8988T (cell line): ENCODE results near the gene RAC3.
"Not testable (repeated sequence)": the region's sequence is repeated elsewhere in the genome, so short reads cannot be mapped to it uniquely, and the experiment has no call there.

Experiments
- DNase-seq: peaks from one replicate; pipeline ENCODE4 v3.0.0; 2011

RAC3 gene

DNA sequence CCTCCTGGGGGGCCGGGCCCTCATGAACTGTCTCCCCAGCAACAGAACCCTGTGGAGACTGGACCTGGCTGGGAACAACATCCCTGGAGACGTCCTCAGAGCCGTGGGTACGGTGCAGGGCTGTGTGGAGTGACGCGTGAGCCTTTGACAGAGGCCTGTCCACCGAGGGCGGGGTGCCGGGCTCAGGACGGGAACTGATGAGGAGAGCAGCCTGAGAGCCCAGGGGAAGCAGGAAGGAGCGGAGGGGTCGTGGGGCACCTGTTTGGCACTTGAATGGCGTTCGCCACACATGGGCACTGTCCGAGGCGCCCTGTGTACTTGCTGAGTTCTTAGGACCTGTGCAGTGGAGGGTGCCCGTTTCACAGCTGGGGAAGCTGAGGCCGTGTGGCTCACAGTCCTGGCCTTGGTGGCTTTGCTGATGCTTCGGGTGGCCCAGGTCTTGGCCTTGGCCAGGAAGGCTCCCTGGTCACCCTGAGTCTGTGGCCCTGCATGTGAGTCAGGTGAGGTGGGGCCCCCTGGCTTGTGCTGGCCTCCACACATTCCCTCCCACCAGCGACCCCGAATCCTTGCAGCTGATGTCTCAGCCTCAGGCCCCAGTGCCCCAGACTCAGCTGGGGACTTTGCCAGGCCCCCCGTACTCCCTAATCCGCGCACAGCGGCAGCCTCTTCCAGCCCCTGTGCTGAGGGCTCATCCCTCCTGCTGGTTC, 5.9 kb upstream of the RAC3 start:
- DNase-seq, result no peak

DNA sequence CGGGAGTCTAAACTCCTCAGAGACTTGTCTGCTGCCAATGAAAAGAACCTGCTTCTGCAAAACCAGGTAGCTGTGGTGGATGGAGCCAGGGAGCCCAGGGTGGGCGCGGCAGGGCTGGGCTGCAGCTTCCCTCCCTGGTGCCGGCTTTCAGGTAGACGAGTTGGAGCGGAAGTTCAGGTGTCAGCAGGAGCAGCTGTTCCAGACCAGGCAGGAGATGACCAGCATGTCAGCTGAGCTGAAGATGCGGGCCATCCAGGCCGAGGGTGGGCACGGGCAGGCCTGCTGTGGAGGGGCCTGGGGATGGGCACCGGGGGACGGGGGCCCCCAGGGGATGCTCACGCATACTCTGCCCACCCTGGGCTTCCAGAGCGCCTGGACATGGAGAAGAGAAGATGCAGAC, 3.2 kb upstream of the RAC3 start:
- DNase-seq, result no peak

DNA sequence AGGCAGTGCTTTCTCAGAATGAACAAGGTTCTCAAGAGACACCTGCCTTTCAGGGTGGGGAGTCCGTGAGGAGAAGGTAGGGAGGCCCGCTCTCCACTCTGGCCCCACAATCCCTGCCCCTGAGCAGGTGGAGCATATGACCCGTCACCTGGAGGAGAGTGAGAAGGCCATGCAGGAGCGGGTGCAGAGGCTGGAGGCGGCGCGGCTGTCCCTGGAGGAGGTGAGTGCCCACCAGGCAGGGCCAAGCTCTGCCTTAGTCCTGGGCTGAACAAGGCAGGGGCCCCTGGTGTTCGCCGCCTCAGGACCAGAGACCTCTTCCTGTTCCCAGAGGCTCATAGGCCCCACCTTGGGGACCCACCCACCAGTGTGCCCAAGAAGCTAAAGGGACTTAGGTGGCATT, 2.5 kb upstream of the RAC3 start:
- no peak for DNase-seq

DNA sequence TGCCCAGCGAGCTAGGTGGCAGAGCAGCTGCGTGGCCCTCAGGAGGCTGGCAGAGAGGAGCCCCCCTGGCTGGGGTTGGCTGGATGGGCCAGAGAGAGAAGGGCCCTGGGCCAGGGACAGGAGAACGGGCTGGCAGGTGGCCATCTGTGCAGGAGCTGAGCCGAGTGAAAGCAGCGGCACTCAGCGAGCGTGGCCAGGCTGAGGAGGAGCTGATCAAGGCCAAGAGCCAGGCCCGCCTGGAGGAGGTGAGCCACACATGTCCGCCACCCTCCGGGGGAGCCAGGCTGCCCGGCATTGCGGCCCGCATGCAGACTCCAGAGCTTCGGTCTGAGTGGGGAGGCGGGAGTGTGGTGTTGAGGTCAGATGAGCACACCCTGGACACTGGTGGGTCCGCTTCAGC, 2.1 kb upstream of the RAC3 start:
- DNase-seq, result no peak

DNA sequence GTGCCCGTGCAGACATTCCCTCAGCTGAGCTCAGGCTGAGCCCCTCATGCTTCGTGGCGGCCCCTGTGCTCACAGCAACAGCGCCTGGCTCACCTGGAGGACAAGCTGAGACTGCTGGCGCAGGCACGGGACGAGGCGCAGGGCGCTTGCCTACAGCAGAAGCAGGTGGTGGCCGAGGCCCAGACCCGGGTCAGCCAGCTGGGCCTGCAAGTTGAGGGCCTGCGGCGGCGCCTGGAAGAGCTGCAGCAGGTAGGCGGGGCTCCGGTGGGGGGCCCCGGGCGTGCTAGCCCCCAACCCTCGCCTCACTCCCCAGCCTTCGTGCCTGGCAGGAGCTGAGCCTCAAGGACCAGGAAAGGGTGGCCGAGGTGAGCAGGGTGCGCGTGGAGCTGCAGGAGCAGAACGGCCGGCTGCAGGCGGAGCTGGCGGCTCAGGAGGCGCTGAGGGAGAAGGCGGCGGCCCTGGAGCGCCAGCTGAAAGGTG, 1.4 kb upstream of the RAC3 start:
- no peak for DNase-seq

DNA sequence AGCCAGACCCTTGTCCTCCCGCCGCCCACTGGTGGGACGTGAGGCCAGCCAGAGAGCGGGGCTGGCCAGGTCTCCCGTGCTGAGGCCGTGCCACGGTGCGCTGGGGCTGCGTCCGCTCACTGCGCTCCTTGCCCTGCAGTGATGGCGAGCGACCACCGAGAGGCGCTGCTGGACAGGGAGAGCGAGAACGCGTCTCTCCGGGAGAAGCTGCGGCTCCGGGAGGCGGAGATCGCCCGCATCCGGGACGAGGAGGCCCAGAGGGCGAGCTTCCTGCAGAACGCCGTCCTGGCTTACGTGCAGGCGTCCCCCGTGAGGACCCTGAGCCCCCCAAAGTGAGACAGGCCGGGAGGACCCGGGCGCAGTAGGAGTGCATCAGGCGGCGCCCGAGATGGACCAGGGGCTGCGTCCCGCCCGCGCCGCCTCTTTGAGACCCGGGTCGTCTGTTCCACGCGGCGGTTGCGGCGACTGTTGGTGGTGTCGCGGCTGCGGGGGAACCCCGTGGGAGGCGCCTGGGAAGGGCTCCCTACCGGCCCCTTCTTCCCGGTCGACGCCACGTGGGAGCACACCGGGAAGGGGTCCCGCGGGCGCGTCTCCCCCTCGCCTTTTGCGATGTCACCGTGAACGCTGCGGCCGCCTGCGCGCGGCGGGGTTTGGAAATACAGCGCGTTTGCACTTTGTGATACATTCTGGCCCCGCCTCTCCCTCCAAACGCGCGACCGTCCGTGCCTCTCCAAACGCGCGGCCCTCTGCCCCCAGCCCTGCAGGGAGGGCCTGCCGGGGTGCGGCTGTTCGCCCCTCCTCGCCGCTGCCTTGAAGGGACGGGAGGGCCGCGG, 792 bp upstream of the RAC3 start:
- peak; percentile 86 for DNase-seq

DNA sequence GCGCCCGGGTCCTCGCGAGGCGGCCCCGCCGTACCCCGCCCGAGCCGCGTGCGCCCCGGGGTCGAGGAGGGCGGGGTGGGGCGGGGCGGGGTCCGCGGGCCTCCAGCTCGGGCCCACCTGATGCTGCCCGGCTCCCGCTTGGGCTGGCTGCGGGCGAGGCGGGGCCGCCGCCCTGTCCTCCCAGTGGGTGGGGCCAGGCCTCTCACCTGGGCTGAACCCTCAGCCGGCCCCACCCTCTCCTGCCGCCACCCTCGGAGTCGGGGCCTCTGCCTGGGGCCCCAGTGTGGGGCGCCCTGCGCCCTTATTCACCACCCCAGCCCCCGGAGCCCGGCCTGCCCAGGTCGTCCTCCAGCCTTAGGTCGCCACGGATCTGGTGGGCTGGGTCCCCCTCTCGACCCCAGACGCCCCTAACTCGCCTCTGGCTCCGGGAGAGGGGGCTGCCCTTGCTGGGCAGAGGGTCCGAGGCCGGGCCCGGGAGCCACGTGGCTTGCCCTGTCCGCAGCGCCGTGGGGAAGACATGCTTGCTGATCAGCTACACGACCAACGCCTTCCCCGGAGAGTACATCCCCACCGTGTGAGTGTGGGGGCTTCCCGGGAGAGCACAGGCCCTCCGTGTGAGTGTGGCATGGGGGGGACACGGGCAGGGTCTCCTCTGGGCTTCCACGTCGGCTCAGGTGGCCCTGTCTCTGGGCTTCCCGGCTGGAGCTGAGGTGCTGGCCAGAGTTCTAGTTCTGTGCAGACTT, 578 bp downstream of the RAC3 start:
- no peak for DNase-seq

DNA sequence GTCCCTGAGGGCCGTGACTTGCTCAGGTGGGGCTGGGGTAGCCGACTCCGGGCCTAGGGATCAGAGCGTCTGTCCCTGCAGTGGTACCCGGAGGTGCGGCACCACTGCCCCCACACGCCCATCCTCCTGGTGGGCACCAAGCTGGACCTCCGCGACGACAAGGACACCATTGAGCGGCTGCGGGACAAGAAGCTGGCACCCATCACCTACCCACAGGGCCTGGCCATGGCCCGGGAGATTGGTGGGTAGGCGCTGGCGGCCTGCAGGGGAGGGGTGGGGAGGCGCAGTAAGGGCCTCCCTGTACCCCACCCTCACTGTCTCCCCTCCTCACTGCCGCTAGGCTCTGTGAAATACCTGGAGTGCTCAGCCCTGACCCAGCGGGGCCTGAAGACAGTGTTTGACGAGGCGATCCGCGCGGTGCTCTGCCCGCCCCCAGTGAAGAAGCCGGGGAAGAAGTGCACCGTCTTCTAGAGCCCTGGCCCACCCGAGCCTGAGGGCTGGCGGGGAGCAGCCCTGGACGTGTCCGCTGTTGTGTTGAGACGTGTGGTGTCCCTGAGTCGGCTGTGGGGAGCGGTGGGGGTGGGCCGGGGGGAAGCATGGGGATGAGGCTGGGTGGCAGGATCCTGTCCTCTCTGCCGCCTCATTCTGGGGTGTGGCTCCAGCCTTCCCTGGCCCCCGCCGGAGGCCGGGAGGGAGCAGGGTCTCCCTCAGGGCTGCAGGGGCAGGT, 2.0 kb downstream of the RAC3 start:
- DNase-seq, result no peak

DNA sequence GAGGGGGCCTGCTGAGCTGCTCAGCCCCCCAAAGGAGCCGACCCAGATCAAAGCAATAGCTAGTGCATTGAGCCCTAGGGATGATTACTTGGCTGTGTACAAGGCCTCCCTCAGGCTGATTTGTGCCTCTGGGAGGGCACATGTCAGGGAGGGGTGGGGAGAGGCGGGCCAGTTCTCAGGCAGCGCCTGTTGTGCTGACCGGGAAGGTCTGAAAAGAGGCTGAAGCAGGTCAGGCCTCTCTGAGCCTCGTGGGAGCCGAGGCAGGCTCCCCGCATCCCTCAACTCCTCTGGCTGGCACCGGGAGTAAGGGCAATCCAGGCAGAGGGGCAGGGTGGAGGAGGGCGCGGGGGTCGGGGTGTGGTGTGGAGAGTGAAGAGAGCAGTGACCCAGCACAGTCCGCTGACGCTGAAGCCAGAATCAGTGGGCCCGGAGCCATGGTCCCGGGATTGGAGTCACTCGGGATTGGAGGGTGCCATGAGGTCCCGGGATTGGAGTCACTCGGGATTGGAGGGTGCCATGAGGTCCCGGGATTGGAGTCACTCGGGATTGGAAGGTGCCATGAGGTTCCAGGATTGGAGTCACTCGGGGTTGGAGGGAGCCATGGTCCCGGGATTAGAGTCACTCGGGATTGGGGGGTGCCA, 3.0 kb downstream of the RAC3 start:
- no peak for DNase-seq

DNA sequence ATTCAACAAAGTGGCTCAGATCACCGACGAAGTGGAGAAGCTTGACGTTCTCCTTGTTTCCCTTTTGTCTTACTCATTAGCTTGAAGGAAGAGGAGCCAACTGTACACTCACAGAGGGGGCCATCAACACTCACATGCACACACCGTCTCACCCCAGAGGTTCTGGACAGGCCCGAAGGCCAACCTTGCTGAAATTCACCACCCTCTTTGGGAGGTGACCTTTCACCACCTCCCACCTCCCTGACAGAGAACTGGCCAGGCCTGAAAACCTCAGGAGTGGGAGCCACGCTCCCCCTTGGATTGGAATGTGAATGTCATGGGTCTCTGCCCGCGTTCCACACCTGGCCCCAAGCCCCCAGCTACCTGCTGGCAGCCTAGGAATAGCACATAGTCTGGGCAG, 4.0 kb downstream of the RAC3 start:
- DNase-seq, result no peak

DNA sequence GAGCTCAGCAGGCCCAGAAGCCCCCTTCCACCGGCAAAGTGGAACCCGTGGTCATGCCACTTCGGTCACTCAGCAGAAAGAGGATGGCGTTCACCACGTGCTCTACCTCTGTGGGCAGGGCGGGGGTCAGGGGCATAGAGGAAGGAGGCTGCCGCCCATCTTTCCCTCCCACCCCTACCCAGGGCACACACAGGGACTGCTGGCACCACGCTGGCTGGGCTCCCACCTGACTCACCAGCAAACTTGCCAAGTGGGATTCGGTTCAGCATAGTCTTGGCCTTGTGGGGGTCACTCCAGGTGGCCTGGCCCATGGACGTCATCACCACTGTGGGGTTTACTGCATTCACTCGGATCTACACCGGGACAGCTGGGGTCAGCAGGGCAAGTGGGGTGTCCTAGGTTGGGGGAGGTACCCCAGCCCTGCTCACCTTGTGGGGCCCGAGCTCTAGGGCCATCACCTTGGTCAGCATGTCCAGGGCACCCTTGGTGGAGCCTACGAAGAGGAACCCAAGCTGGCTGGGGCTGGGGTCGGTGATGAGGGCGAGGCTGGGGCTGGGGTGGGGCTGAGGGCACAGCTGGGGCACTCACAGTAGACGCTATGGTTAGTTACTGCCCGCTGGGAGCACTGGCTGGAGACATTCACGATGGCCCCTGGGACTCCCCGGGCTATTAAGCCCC, 4.6 kb downstream of the RAC3 start:
- no peak for DNase-seq

DNA sequence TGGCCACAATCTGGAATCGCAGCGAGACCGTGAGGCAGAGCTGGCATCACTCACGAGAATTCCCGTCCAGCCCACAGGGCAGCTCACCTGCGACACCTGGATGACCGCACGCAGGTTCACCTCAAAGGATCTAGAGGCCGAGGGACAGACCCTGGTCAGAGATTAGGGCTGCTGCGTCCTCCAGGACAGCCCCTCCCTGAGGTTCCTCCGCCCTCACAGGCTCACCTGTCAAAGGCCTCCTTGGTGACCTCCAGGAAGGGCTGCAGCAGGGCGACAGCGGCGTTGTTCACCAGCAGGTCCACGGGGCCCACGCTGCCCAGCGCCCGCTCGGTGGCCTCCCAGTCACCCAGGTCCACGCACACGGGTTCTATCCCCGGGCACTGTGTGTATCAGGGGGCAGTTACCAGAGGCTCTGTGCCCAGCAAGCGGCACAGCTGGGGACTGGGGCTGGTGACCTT, 5.2 kb downstream of the RAC3 start:
- no peak for DNase-seq

DNA sequence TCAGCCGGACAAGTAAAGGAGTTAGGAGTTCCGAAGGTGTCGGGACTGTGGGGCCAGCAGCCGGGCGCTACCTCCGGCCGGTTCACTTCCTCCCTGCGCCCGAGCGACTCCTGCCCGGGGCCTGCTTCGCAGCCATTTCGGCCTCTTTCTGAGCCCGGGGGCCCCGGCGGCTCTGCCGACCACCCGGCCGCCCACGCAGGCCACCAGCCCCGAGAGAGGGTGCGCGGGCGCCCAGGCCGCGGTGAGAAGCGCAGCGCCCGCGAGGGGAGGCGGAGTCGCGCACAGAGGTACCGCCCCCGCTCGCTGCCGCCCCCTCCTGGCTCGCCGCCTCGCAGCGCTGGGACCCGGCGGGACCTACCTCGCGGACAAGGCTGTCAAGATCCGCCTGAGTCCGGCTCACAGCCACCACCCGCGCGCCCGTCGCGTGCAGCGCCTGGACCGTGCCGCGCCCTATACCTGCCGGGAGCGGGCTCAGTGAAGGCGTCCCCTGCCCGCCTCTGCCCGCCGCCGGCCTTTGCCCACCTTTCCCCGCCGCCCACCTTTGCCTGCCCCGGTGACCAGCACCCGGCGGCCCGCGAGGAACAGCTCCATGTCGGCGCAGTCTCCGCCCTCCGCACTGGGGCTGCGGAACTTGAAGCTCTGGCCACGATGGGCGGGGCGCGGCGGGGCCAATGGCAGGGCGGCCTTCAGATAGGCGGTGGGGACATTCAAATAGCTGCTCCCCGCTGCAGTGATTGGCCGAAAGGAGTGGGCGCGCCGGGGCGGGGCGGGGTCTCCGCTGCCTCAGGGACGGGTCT, 5.8 kb downstream of the RAC3 start, which contains the start of gene DCXR:
DCXR (minus strand) TSS at position 606 of the 797 bp plus-strand sequence; CDS start at position 591, 15 bp downstream.
- peak; percentile 91 for DNase-seq

DNA sequence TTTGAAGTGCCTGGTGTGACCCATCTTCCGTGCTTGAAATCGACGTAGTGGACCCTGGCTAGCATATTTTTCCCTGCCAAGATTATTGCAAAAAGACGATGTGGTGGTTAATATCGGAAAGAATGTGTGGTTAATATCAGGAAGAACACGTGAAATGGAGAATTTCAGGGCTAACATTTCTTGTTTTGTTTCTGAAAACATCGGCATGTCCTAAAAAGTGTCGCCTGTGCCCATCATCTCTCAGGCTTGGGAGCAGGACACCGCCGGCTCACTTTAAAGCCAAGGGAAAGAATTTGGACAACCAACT, 6.4 kb downstream of the RAC3 start:
- DNase-seq, result no peak

DNA sequence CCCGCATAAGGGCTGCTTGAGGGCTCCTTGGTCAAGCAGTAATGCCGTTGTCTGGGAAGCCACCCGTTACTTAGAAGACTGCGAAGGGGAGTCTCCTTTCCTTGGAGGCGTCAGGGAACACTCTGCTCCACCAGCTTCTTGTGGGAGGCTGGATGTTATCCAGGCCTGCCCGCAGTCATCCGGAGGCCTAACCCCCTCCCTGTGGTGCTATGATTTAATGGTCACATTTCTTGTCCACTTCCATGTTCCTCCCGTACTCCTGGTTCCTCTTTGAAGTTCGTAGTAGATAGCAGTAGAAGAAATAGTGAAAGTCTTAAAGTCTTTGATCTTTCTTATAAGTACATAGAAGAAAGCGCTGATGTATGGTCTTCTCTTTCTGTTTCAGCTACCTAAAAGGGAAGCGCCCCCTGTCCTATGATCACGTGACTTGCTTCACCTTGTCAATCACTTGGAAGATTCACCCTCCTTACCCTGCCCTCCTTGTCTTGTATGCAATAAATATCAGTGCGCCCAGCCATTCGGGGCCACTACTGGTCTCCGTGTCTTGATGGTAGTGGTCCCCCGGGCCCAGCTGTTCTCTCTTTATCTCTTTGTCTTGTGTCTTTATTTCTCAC, 7.4 kb downstream of the RAC3 start:
- DNase-seq, result not testable (repeated sequence)

DNA sequence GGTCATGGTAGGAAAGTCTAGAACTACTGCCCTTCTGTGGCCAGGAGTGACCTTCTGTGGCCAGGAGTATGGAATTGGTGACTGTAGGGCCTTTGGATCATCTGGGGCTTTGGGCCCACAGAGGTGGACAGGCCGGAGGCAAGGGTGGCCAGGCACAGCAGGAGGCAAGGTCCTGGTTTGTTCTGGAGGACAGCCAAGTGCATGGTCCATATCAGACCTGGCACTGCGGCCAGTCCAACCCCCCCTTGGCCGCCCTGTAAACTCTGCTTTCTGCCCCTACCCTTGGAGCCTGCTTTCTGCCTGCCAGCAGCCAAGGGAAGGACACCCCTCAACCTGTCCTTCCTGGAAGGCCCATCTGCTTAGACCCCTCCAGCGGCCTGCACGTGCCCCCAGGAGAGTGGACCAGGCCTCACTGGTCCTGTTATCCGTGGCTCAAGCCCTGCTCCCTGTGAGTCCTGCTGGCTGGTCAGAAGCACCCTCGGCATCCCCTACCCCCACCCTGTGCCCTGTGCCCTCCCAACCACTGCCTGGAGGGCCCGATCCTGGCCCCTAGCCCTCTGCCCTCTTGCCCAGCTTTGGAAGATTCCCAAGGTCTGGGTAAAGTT, 8.3 kb downstream of the RAC3 start:
- no peak for DNase-seq

DNA sequence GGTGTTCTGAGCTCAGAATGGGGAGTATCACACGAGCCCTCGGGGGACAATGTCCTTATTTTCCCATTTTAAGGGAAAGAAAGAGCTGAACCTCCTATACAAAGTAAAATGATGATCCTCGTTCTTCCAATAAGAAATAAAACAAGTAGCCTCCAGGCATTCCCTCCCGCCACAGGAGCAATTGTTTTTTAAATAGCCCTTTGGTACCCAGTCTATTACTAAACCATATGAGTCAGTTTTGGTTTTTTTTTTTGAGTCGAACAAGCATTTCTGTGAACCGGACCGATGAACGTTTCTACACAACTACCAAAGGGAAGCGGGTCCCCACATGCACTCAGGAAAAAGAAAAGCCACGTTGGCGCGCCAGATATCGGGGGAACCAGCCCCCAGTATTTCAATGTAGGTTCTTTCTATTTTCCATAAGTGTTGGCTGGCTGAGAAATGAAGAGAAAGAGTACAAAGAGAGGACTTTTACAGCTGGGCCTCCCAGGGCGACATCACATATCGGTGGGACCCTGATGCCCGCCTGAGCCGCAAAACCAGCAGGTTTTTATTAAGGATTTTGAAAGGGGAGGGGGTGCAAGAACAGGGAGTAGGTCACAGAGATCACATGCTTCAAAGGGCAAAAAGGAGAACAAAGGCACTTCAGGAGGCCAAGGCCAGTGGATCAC, 9.8 kb downstream of the RAC3 start:
- no peak for DNase-seq

DNA sequence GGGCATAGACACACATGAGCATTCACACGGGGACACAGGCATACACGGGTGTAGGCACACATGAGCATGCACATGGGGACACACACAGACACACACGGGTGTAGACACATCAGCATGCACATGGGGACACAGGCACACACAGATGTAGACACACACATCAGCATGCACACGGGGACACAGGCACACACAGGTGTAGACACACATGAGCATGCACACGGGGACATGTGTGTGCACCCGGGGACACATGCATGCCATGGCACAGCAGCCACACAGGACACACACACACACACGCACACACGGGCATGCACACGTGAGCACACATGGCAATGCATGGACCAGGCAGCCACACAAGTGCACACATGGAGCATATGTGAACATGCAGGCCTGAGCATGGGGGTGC, 11.2 kb downstream of the RAC3 start:
- no peak for DNase-seq

DNA sequence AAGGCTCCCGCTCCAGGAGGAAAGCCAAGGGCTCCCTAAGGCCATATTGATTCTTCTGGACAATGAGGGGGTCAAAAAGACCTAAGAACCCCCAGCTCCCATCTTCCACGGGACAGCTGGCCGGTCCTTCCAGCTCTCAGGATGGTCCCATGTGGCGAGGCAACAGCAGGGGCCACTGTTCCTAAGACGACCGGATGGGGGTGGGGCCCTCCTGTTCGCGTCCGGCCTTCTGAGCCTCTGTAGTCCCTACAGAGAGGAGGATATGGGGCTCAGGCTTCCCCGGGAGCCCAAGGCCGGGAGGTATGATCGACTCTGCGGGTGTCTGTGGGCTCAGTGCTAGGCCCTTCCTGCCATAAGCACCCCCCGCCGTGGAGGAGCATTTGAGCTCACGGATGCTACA, 12.0 kb downstream of the RAC3 start:
- no peak for DNase-seq
